Fibroblast of skin of left biceps (primary cell): ENCODE data around the gene KCNE3.

ENCODE experiments used
- DNase-seq, 2 experiments: peaks; one replicate each; pipeline ENCODE4 v3.0.0-alpha.2; 2013; ENCODE audit warnings: low read depth in 2 of 2

Gene KCNE3

DNA sequence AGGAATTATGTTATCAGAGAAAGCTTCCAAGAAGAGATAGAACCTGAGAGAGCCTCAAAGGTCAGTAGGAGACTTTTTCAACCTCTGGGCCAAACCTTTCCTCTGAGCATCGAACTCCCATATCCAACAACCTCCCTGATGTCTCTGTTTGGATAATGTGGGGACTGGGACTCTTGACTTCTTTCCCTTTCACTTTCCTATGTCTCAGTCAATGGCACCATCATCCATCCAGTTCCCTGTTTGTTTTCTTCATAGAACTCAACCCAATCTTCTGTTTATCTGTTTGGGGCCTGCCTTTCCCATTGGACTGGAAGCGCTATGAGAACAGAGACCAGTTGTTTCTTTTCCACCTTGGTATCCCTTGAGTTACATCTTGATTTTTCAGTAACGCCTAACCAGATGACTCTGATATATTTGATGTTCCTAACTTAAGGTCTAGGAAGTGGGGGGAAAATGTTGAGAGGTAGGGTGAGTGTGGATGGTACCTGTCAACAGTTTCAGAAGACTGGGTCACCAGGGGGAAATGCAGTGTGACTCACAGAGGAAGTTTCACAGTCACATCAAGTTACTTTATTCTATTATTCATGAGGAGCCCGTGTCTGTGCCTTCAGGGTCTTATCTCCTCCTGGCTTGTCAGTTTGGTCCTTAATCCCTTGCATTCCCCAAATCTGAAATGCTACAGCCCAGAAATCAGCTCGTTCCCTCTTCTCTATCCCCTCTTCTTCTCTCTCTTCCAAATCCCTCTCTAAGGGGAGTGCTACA lies 4.5 kb upstream of the KCNE3 start:
- no peak for DNase-seq

DNA sequence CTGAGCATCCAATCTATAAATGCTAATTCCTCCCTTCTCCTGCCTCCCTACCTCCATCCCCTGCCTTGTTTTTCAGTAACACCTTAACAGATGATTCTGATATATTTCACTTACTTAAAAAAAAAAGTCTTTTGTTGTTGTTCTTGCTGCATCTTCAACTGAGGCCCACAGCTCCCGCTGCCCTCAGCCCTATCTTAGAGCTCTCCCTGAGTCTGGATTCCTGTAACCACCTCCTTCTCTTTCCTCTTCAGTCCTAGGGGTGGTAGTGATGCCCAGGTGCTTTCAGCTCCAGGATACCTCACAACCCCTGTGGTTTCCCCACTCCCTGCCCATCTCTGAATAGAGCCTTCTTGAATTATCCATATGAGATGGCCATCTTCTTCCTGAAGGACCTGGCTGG lies 3.7 kb upstream of the KCNE3 start:
- no peak for DNase-seq

- no peak for DNase-seq
Observed at GRCh38 chr11:74470526-74470925, 3.2 kb upstream of the KCNE3 start.

DNA sequence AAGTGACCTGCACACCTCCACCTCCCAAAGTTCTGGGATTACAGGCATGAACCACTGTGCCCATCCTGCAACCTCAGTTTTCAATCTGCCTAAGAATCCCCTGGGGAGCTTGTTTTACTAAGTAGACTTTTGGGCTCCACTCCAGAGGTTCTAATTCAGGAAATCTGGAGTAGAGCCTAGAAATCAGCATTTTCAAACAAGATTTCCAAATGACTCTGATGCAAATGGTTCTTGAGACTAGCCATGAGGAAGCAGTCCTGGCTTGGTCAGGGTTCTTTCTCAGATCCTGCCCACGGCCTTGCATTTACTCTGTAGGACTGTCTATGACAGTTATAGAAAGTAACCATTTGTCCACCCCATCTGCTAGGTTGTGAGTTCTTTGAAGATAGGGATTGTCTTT lies 1.6 kb upstream of the KCNE3 start:
- DNase-seq = no peak

DNA sequence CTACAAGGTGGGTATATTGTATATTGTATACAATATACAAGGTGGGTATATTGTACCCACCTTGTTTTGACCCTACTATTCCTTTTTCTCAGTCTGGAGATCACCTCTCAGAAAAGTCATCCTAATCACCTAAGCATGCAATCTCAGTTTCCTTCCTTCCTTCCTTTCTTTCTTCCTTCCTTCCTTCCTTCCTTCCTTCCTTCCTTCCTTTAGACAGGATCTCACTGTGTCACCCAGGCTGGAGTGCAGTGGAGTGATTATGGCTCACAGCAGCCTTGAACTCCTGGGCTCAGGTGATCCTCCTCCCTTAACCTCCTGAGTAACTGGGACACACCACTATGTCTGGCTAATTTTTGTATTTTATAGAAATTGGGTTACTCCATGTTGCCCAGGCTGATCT lies 1.2 kb upstream of the KCNE3 start:
- DNase-seq = no peak

DNA sequence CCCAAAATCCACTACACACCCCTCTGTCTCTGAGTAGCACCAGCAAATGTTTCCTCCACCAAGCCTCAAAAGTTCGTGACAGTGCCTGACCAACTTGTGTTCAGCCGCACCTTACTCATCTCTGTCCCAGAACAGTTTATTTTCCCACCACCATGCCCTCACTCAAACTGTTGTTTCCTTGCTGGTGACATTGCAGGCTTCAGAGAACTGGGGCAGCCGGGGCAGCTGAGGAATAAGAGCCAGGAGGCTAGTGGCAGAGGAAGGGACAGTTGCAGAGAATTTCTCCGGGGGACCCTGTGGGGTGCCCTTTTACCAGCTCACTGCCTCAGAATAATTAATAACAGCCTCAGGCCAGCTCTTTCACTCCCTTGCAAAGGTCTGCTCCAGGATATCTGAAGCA lies 709 bp upstream of the KCNE3 start:
- DNase-seq = no peak

DNA sequence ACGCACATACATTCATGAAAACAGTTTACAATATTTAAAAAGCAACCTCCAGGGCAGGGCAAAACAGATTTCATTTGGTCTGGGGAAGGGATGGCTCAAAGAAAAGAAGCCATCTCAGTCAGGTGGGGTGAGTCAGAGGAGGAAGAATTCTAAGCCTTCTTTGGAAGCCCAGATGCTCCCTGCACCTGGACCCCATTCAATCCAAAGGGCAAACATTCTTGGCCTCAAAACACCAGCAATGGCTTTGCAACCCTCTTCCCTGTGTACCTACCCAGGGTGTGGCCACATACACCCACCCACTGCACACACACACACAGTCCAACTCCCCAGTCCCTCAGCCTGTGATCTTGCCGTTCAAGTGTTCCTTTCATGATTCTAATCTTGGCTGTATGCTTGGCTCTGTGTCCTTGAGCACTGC lies 2.0 kb downstream of the KCNE3 start:
- no peak for DNase-seq

DNA sequence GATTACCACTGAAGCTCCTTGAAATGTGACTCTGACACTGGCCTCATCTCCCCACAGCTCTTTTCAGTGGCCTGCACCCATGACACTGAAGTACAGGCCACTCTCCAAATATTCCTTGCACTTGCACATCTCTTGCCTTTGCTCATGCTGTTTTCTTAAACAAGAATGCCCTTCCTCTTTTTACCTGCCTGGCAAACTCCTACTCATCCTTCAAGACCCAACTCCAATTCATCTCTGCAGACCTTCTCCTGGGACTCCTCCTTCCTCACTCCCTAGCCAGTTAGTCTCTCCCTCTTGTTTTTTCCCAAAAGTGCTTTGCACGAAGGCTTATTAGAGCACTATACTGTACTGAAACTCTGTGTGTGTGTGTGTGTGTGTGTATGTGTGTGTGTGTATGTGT lies 2.6 kb downstream of the KCNE3 start:
- no peak for DNase-seq

DNA sequence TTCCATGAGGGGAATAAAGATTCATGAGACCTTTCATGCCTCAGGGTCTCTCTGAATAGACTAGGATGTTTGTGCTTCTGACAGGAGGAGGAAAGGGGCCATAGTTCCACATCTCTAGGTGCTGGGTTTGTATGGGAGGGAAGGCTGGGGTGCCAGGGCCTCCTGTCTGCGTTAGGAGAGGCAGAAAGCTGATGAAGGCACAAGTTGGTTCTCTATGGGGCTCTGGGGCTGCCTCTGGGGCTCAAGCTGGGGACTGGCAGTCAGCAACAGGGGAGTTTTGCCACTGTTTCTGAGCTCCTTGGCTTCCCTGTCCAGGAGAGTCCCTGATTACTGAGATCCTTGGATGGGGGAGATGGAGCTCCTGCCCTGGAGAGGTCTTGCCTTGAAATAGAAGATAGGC lies 4.1 kb downstream of the KCNE3 start:
- DNase-seq = no peak

- DNase-seq = no peak
Observed at GRCh38 chr11:74462631-74463030, 4.7 kb downstream of the KCNE3 start.

DNA sequence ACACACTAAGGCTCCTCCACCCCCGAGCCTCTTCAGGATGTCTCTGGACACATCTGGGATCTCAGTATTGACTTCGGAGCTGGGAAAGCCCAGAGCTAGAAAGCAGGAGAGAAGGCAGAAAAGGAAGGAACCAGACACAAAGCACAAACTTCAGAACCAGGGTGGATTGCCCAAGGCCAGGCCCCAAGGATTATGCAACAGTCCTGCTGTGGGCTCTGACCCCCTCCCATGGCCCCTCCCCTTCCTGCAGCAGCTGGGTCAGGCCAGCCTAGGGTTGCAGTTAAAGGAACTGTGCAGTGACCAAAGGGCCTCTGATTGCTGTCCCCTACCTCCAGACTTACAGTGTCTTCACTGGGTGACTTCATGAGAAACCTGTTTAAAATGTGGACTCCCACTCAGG lies 5.3 kb downstream of the KCNE3 start:
- no peak for DNase-seq

GRCh38 chr11:74460481-74461154 lies 6.7 kb downstream of the KCNE3 start:
- DNase-seq = peak in 1 of 2 experiments; percentile 19

GRCh38 chr11:74460065-74460464 lies 7.3 kb downstream of the KCNE3 start:
- no peak for DNase-seq

DNA sequence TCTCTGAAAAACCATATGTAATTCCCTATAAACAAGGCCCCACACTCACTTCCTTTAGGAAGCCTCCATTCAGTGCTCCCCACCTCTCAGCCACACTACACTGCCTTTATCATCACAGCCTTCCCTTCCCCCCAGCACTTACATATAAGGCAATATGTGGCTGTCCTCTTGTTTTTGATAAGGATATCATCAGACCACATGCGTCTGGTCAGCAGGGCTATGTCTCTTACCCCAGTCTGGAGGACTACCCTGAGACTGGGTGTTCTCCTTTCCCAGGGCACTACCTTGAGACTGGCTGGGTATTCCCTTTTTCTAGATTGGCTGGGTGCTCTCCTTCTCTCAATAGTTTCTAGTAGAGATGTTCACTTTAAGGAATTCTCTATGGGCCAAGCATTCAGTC lies 7.8 kb downstream of the KCNE3 start:
- no peak for DNase-seq

DNA sequence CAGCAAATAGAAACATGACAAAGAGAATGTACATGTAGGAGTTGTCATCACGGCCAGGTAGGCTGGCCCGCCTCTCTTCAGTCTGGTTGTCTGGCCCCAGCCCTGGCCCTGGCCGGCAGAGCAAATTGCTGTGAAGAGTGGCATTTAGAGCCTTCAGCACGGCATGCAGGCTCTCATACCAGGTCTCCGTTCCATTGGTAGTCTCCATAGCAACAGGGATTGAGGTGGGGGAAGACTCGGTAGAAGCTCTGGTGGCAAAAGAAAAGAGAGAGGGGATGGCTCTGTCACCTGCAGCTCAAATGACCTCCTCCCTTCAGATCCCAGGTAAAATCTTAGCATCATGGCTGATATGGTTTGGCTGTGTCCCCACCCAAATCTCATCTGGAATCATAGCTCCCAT lies 10.0 kb downstream of the KCNE3 start:
- DNase-seq = no peak

DNA sequence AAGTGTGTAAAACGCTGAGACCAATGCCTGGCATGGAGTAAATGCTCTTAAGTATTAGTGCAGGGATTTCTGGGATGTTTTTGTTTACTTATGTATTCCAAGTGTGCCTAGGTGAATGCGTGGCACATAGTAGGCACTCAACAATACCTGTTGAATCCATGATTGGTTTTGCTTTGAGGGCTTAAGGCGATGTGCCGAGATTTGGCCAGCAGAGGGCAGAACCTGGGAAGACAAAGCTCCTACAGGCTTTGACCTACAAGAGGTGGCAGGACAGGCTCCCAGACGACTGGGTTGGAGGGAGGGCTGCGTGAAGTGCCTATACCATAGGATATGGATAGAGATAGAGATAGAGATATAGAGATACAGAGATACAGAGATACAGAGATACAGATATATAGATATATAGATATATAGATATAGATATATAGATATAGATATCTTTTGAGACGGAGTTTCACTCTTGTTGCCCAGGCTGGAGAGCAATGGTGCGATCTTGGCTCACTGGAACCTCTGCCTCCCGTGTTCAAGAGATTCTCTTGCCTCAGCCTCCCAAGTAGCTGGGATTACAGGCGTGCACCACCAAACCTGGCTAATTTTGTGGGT lies 13.9 kb downstream of the KCNE3 start:
- DNase-seq = no peak

DNA sequence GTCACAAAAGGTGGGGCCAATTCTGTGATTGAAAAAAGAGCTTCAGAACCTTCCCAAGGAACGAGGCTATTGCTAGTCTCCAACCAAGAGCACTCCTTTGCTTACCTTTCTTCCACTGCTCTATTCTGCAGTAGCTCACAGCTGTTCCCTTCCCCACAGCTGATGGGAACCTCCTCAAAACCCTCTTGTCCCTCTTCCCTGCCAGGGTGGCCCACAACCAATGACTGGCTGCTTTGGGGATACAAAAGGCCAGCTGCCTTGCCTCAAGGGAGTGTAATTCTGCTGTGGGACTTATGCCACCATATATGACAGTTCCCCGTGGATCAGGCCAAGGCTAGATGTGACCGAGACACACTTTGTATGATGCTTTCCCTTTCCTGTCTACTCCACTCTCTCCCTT lies 15.0 kb downstream of the KCNE3 start:
- DNase-seq = no peak

GRCh38 chr11:74450318-74450717 lies 17.0 kb downstream of the KCNE3 start:
- no peak for DNase-seq

DNA sequence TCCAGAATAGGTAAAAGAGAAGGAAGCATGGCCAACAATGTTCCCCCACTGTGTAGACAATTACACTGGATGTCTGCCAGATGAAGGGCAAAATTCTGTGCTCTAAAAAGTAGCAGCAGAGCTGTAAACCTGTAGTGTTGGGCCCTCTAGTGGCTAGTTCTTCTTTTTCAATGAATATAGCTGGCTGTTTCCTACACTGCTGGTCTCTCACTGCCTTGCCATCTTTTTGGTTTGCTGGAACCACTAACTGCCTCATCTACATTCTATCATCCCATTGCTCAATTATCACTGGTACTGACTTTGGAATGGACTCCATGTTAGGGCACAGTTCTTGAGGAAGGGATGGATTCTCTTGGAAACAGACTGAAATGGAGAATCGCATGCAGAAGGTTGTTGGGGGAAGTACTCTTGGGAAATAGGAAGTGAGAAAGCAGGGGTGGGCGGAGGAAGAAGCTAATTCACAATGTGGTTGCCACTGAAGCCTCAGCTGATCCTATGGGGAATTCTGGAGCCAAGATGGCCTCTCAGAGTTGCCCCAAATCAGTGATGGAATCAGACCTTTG lies 17.9 kb downstream of the KCNE3 start:
- DNase-seq = peak; percentile 62 to 65

DNA sequence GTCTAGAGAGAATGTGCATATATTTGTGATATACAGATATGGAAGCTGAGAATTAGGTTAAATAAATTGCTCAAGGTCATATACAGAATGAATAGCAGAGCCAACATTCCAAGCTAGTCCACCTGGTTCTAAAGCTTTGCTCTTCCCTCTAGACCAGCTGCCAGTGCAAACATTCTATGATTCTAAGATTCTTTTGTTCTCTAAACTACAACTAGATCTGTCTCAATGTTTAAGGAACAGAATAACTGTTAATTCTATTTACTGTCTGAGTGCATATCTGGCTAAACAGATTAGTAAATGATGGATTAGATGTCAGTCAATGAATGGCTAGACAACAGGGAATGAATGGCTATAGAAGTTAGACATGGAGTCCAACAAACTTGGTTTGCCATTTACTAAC lies 19.6 kb downstream of the KCNE3 start:
- DNase-seq = no peak

- DNase-seq = no peak
Observed at GRCh38 chr11:74446532-74446938, 20.8 kb downstream of the KCNE3 start.

GRCh38 chr11:74444173-74444826 lies 23.0 kb downstream of the KCNE3 start:
- no peak for DNase-seq
